Measurements from ENCODE around the gene SORT1. TPM values are rescaled to one million over a fixed set of nuclear protein-coding genes. Genes with fewer than 3 reads are reported as not detected.

The SORT1 gene
- total and polyA plus RNA-seq, 2 of the 8 experiments (the other 6 are each of a cell fraction or from before 2014, with no cell fraction given), result 18.7 to 69.6 TPM

DNA sequence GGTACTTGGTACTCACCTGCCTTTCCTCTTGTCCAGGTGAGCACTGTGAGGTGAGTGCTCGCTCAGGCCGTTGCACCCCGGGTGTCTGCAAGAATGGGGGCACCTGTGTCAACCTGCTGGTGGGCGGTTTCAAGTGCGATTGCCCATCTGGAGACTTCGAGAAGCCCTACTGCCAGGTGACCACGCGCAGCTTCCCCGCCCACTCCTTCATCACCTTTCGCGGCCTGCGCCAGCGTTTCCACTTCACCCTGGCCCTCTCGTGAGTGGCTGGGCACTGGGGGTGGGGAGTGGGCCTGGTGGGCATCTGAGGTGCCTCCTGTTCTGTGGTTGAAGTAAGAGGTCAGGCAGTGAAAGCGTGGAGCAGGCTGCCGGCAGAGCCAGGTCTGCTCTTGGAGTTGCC is 136.7 kb downstream of the SORT1 start:
- Histone ChIP-seq H2BK12ac (ENCODE audit: low read depth, low read length) (no peak overlapping the region), H2BK20ac (ENCODE audit: low read length) (no peak overlapping the region), H3K23me2 (ENCODE audit: low read depth, low read length) (no peaks in the 10 kb centered on the region), H3K4ac (replicated peaks; ENCODE audit: insufficient read length, low read depth, low read length) (no peak overlapping the region), H4K20me1 (replicated peaks in 1 of 2; ENCODE audit: control insufficient read depth in 1 of 2, insufficient read depth in 2 of 2, low read length in 2 of 2) (peaks cover 0 to 7% of the 10 kb centered on the region in 2 experiments), H3K27me3 (replicated peaks in 1 of 4; ENCODE audit: control insufficient read depth in 3 of 4, extremely low read depth in 1 of 4, insufficient read depth in 3 of 4, low read length in 3 of 4) (no peaks in the 10 kb centered on the region), H3K79me2 (ENCODE audit: control insufficient read depth in 1 of 2, insufficient read depth in 2 of 2, low read length in 2 of 2) (peaks cover 0 to 8% of the 10 kb centered on the region in 2 experiments; a peak in 1 of 4 replicates), H2AK5ac (ENCODE audit: low read depth, low read length) (no peak overlapping the region), H3K9me3 (ENCODE audit: insufficient read depth in 2 of 2, low read depth in 1 of 2, low read length in 1 of 2) (no peaks in the 10 kb centered on the region), H3K4me3 (ENCODE audit: extremely low read depth in 1 of 4, insufficient read depth in 2 of 4, low read depth in 3 of 4, low read length in 4 of 4) (no peak overlapping the region), H3K23ac (ENCODE audit: insufficient read length) (no peak overlapping the region), H2BK5ac (ENCODE audit: low read depth, low read length) (no peak overlapping the region; the same call in 1 of the 2 replicates), H4K8ac (ENCODE audit: extremely low read depth, insufficient read depth, low read length) (no peak overlapping the region), H3K9ac (replicated peaks in 1 of 4; ENCODE audit: extremely low read depth in 1 of 4, low read depth in 3 of 4, low read length in 3 of 4) (no peak overlapping the region), H2BK120ac (replicated peaks; ENCODE audit: low read depth, low read length) (no peak overlapping the region), H4K91ac (replicated peaks; ENCODE audit: insufficient read length, low read length) (no peak overlapping the region), H3K4me2 (ENCODE audit: insufficient read depth in 1 of 2, low read depth in 2 of 2, low read length in 2 of 2) (no peak overlapping the region), H4K5ac (ENCODE audit: insufficient read length, low read depth, low read length) (no peak overlapping the region), H3K79me1 (ENCODE audit: low read depth, low read length) (peaks cover 3% of the 10 kb centered on the region; the same call in 1 of the 2 replicates), H2AFZ (ENCODE audit: low read length) (no peak overlapping the region), H3K27ac (ENCODE audit: low read depth, low read length) (no peak overlapping the region), H3K56ac (replicated peaks; ENCODE audit: insufficient read length, low read depth, low read length) (no peak overlapping the region), H3K36me3 (ENCODE audit: control insufficient read depth in 2 of 4, insufficient read depth in 4 of 4, low read length in 3 of 4) (peaks cover 7 to 18% (median 14%) of the 10 kb centered on the region in 4 experiments; a peak in 5 of 8 replicates), H2BK15ac (ENCODE audit: low read length) (no peak overlapping the region), H3K4me1 (replicated peaks in 1 of 4; ENCODE audit: control insufficient read depth in 3 of 4, insufficient read depth in 4 of 4, low read length in 3 of 4) (peaks cover 0 to 11% (median 3%) of the 10 kb centered on the region in 4 experiments; a peak in 4 of 7 replicates), H3K18ac (ENCODE audit: extremely low read depth, low read length) (no peak overlapping the region), H3K14ac (ENCODE audit: insufficient read length) (no peak overlapping the region)
- FAIRE-seq, result no peak
- CTCF ChIA-PET (ENCODE audit: partially characterized antibody), result interaction anchor here (0.7 to 8.5 kb wide), 14 partner anchors 7 to 237 kb away, joined by 3 to 95 read pairs (median 5); partner anchors contain the start of genes ATXN7L2, CELSR2 and SORT1
- POLR2A ChIA-PET (ENCODE audit: partially characterized antibody), result interaction anchor here (0.6 to 1.6 kb wide), 5 partner anchors 16 to 213 kb away, joined by 3 to 5 read pairs (median 3); partner anchors contain the start of genes PSRC1 and SARS1
- TF ChIP-seq, protein P1, sequence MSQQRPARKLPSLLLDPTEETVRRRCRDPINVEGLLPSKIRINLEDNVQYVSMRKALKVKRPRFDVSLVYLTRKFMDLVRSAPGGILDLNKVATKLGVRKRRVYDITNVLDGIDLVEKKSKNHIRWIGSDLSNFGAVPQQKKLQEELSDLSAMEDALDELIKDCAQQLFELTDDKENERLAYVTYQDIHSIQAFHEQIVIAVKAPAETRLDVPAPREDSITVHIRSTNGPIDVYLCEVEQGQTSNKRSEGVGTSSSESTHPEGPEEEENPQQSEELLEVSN (IDR thresholded peaks at IDR 0.05), result no peak
- TF ChIP-seq CHD2 (IDR thresholded peaks at IDR 0.05; ENCODE audit: low read length), result no peak
- TF ChIP-seq ATF2 (IDR thresholded peaks at IDR 0.05; ENCODE audit: low read length), result no peak
- TF ChIP-seq MAFK (IDR thresholded peaks at IDR 0.05; ENCODE audit: low read depth, low read length), result no peak
- TF ChIP-seq HDAC2 (IDR thresholded peaks at IDR 0.05; ENCODE audit: borderline replicate concordance in 1 of 2, low read depth in 2 of 2, low read length in 2 of 2), result no peak
- no peak for TF ChIP-seq GTF2F1 (IDR thresholded peaks at IDR 0.05; ENCODE audit: borderline replicate concordance, low read depth, low read length)
- TF ChIP-seq JUN (IDR thresholded peaks at IDR 0.05; ENCODE audit: low read depth, low read length), result no peak
- DNase-seq (ENCODE audit: low read depth in 1 of 2, low spot score in 2 of 2), result no peak
- WGBS, 2 experiments (ENCODE audit: extremely low coverage in 1 of 2, insufficient coverage in 1 of 2, insufficient read length in 1 of 2, insufficient replicate concordance in 2 of 2, low coverage in 1 of 2, low lambda C conversion rate in 2 of 2, missing lambda C conversion rate in 1 of 2), result 94% methylated on average over 16 of the region's 16 CpGs; no CpG with 5 or more reads in 1 of the 2 experiments
